Nephron progenitor cell (in vitro differentiated cells): ENCODE data around the gene ZCWPW2.
A peak's percentile ranks its signal among the peaks of the same experiment; 100 is the strongest.

Experiments
- DNase-seq: peaks from one replicate; pipeline ENCODE4 v3.0.0; 2021
- H3K27ac Mint-ChIP-seq: 2 replicates; pipeline ENCODE4 v1.8.0; 2021; ENCODE audit warnings: mild to moderate bottlenecking, moderate library complexity, mixed read lengths
- H3K27me3 Mint-ChIP-seq: 2 replicates; pipeline ENCODE4 v1.8.0; 2021; ENCODE audit warnings: mild to moderate bottlenecking, low read depth, mixed read lengths; ENCODE audit not compliant: poor library complexity
- H3K36me3 Mint-ChIP-seq: 2 replicates; pipeline ENCODE4 v1.8.0; 2021; ENCODE audit warnings: low read depth, mixed read lengths
- H3K4me1 Mint-ChIP-seq: 2 replicates; pipeline ENCODE4 v1.8.0; 2021; ENCODE audit warnings: mixed read lengths
- H3K4me3 Mint-ChIP-seq: 2 replicates; pipeline ENCODE4 v1.8.0; 2021; ENCODE audit warnings: mild to moderate bottlenecking, moderate library complexity, mixed read lengths
- H3K9me3 Mint-ChIP-seq: 2 replicates; pipeline ENCODE4 v1.8.0; 2021; ENCODE audit warnings: mild to moderate bottlenecking, moderate library complexity, mixed read lengths
- TF ChIP-seq, protein P1 (sequence below): fragments of 200-600 bp; sonication (generic); IDR thresholded peaks from 2 replicates; pipeline ENCODE4 v1.5.0; 2021; ENCODE audit warnings: antibody characterized with exemption

Gene ZCWPW2

DNA sequence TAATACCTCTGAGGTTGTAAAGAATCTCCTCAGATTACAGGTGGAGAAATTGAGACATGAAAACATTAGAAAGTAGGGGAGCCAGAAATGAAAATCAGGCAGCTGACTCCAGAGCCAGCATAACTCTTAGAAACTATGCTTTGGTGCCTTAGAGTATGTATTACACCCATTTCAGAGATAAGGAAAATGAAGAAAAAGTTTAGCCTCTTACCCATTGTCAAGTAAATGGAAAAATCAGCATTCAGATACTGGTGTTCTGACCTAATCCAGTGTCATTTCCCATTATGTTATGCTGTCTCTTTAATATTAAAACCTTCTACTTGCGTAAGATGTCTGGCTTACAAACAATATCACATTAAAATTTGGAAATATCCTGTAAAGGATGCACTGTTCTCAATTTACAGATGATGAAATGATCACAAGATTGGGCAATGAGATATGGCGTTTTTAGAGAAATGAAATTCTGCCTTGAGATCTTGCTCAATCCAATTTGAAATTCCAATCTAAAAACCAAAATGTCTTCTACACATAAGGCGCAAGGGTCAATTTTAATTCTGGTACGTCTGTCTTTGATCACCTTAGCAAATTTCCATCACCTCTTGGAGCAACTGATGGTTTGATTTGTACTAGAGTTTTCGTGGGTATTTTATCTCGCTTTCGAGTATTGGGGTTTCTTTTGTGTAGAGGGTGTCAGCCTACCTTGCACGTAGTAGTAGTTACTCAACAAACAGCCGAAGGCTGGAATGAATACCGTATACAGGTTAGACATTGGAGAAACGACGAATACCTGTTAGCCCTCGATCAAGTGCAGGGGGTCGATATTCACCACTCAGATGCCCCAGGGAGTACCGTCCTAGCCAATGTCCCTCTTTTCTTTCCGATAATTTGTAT lies 902 bp upstream of the ZCWPW2 start:
- H3K36me3 Mint-ChIP-seq, result peaks cover 33% of the 10 kb centered on the region
- TF ChIP-seq, protein P1, sequence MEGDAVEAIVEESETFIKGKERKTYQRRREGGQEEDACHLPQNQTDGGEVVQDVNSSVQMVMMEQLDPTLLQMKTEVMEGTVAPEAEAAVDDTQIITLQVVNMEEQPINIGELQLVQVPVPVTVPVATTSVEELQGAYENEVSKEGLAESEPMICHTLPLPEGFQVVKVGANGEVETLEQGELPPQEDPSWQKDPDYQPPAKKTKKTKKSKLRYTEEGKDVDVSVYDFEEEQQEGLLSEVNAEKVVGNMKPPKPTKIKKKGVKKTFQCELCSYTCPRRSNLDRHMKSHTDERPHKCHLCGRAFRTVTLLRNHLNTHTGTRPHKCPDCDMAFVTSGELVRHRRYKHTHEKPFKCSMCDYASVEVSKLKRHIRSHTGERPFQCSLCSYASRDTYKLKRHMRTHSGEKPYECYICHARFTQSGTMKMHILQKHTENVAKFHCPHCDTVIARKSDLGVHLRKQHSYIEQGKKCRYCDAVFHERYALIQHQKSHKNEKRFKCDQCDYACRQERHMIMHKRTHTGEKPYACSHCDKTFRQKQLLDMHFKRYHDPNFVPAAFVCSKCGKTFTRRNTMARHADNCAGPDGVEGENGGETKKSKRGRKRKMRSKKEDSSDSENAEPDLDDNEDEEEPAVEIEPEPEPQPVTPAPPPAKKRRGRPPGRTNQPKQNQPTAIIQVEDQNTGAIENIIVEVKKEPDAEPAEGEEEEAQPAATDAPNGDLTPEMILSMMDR, result no peak
- H3K9me3 Mint-ChIP-seq, result peaks cover 30% of the 10 kb centered on the region
- H3K4me3 Mint-ChIP-seq, result peak overlapping the region; percentile 97
- no peaks in the 10 kb centered on the region for H3K27me3 Mint-ChIP-seq
- peaks cover 45% of the 10 kb centered on the region for H3K4me1 Mint-ChIP-seq
- H3K27ac Mint-ChIP-seq, result peak overlapping the region; percentile 99
- no peak for DNase-seq

DNA sequence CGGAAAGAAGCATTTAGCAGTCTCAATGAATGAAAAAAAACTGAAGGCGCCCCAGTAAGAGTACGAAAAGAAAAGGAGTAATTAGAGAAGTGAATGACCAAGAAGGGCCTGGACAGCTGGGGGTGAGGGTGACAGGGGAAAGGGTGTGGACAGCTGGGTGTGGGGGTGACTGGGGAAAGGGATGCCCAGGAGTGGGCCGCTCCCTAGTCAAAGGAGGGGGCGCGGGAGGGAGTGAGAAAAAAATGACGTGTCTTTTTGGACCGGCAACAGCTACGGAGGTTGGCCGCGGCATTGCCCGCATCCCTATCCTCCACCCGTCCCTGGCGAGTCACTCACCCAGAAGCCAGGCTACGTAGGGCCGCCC lies 274 bp upstream of the ZCWPW2 start:
- H3K27ac Mint-ChIP-seq, result peak overlapping the region; percentile 99
- no peak for DNase-seq
- H3K4me3 Mint-ChIP-seq, result peak overlapping the region; percentile 97
- peaks cover 30% of the 10 kb centered on the region for H3K9me3 Mint-ChIP-seq
- H3K4me1 Mint-ChIP-seq, result peaks cover 45% of the 10 kb centered on the region
- TF ChIP-seq, protein P1, result no peak
- H3K27me3 Mint-ChIP-seq, result no peaks in the 10 kb centered on the region
- peaks cover 38% of the 10 kb centered on the region for H3K36me3 Mint-ChIP-seq

- H3K27me3 Mint-ChIP-seq, result no peaks in the 10 kb centered on the region
- H3K9me3 Mint-ChIP-seq, result peaks cover 39% of the 10 kb centered on the region
- peaks cover 45% of the 10 kb centered on the region for H3K4me1 Mint-ChIP-seq
- TF ChIP-seq, protein P1, result no peak
- no peak for DNase-seq
- peak overlapping the region; percentile 99 for H3K27ac Mint-ChIP-seq
- peaks cover 48% of the 10 kb centered on the region for H3K36me3 Mint-ChIP-seq
- peak overlapping the region; percentile 97 for H3K4me3 Mint-ChIP-seq
These were observed 1.0 kb downstream of the ZCWPW2 start for GRCh38 chr3:28349469-28350000.

- no peaks in the 10 kb centered on the region for H3K27me3 Mint-ChIP-seq
- no peak overlapping the region for H3K27ac Mint-ChIP-seq
- H3K4me3 Mint-ChIP-seq, result no peak overlapping the region
- no peaks in the 10 kb centered on the region for H3K4me1 Mint-ChIP-seq
- H3K9me3 Mint-ChIP-seq, result peaks cover 6% of the 10 kb centered on the region
- no peak for DNase-seq
- TF ChIP-seq, protein P1, result no peak
- H3K36me3 Mint-ChIP-seq, result no peaks in the 10 kb centered on the region
These were observed 27.9 kb downstream of the ZCWPW2 start for GRCh38 chr3:28376424-28376823.

- Mint-ChIP-seq H3K4me1 (no peaks in the 10 kb centered on the region), H3K36me3 (no peaks in the 10 kb centered on the region), H3K27ac (no peak overlapping the region), H3K9me3 (no peaks in the 10 kb centered on the region), H3K27me3 (no peaks in the 10 kb centered on the region), H3K4me3 (no peak overlapping the region)
- TF ChIP-seq, protein P1, result no peak
- no peak for DNase-seq
These were observed 37.5 kb downstream of the ZCWPW2 start for GRCh38 chr3:28386049-28386448.

- no peaks in the 10 kb centered on the region for H3K36me3 Mint-ChIP-seq
- no peaks in the 10 kb centered on the region for H3K27me3 Mint-ChIP-seq
- H3K4me3 Mint-ChIP-seq, result no peak overlapping the region
- H3K4me1 Mint-ChIP-seq, result no peaks in the 10 kb centered on the region
- TF ChIP-seq, protein P1, result no peak
- no peak for DNase-seq
- H3K27ac Mint-ChIP-seq, result no peak overlapping the region
- H3K9me3 Mint-ChIP-seq, result peaks cover 19% of the 10 kb centered on the region
These were observed 40.5 kb downstream of the ZCWPW2 start for GRCh38 chr3:28388978-28389377.
